Measurements from ENCODE around the gene SMTN. TPM values are rescaled to one million over a fixed set of nuclear protein-coding genes. Genes with fewer than 3 reads are reported as not detected.
A peak's percentile ranks its signal among the peaks of the same experiment; 100 is the strongest.

Gene SMTN
- polyA plus RNA-seq (2012; ENCODE audit: missing spikeins): 4.5 TPM

- peak; percentile 86 for DNase-seq (ENCODE audit: insufficient read length)
- FAIRE-seq: peak; percentile 99
- TF ChIP-seq POLR2AphosphoS5 (IDR thresholded peaks at IDR 0.05; ENCODE audit: low read depth, low read length): peak; percentile 72
- peak; percentile 83 for TF ChIP-seq POLR2A (IDR thresholded peaks at IDR 0.05; ENCODE audit: low read depth, low read length)
- TF ChIP-seq TAF1 (IDR thresholded peaks at IDR 0.05; ENCODE audit: borderline replicate concordance, low read depth, low read length): peak; percentile 67; the same call in 1 of the 2 replicates
Measured at GRCh38 chr22:31080848-31081649, at the start of gene SMTN. Gene SMTN, plus strand, starts transcription at chr22:31081318. Its CDS starts 1,941 bp downstream, at chr22:31083259.

- TF ChIP-seq POLR2AphosphoS5 (IDR thresholded peaks at IDR 0.05; ENCODE audit: low read depth, low read length): no peak
- no peak for TF ChIP-seq POLR2A (IDR thresholded peaks at IDR 0.05; ENCODE audit: low read depth, low read length)
- no peak for TF ChIP-seq TAF1 (IDR thresholded peaks at IDR 0.05; ENCODE audit: borderline replicate concordance, low read depth, low read length)
- DNase-seq (ENCODE audit: insufficient read length) (no peak), FAIRE-seq (no peak)
Measured at GRCh38 chr22:31036671-31037550, 44.2 kb upstream of the SMTN start.

- no peak for DNase-seq (ENCODE audit: insufficient read length)
- no peak for FAIRE-seq
- TF ChIP-seq TAF1 (IDR thresholded peaks at IDR 0.05; ENCODE audit: borderline replicate concordance, low read depth, low read length) (no peak), POLR2A (IDR thresholded peaks at IDR 0.05; ENCODE audit: low read depth, low read length) (no peak), POLR2AphosphoS5 (IDR thresholded peaks at IDR 0.05; ENCODE audit: low read depth, low read length) (no peak)
Measured at GRCh38 chr22:31038686-31039085, 42.4 kb upstream of the SMTN start.

- FAIRE-seq (no peak), DNase-seq (ENCODE audit: insufficient read length) (no peak)
- TF ChIP-seq POLR2AphosphoS5 (IDR thresholded peaks at IDR 0.05; ENCODE audit: low read depth, low read length) (no peak), POLR2A (IDR thresholded peaks at IDR 0.05; ENCODE audit: low read depth, low read length) (no peak), TAF1 (IDR thresholded peaks at IDR 0.05; ENCODE audit: borderline replicate concordance, low read depth, low read length) (no peak)
Measured at GRCh38 chr22:31039393-31039792, 41.7 kb upstream of the SMTN start.

GRCh38 chr22:31040542-31041398, 40.3 kb upstream of the SMTN start:
- FAIRE-seq (no peak), DNase-seq (ENCODE audit: insufficient read length) (no peak)
- TF ChIP-seq POLR2AphosphoS5 (IDR thresholded peaks at IDR 0.05; ENCODE audit: low read depth, low read length) (no peak), POLR2A (IDR thresholded peaks at IDR 0.05; ENCODE audit: low read depth, low read length) (no peak), TAF1 (IDR thresholded peaks at IDR 0.05; ENCODE audit: borderline replicate concordance, low read depth, low read length) (no peak)

GRCh38 chr22:31044262-31044861, 36.8 kb upstream of the SMTN start:
- FAIRE-seq (no peak), DNase-seq (ENCODE audit: insufficient read length) (no peak)
- TF ChIP-seq TAF1 (IDR thresholded peaks at IDR 0.05; ENCODE audit: borderline replicate concordance, low read depth, low read length) (no peak), POLR2A (IDR thresholded peaks at IDR 0.05; ENCODE audit: low read depth, low read length) (no peak), POLR2AphosphoS5 (IDR thresholded peaks at IDR 0.05; ENCODE audit: low read depth, low read length) (no peak)

GRCh38 chr22:31045900-31046538, 35.1 kb upstream of the SMTN start:
- FAIRE-seq: no peak
- TF ChIP-seq TAF1 (IDR thresholded peaks at IDR 0.05; ENCODE audit: borderline replicate concordance, low read depth, low read length) (no peak), POLR2A (IDR thresholded peaks at IDR 0.05; ENCODE audit: low read depth, low read length) (no peak), POLR2AphosphoS5 (IDR thresholded peaks at IDR 0.05; ENCODE audit: low read depth, low read length) (no peak)
- DNase-seq (ENCODE audit: insufficient read length): no peak

GRCh38 chr22:31046539-31047226, 34.4 kb upstream of the SMTN start:
- FAIRE-seq (no peak), DNase-seq (ENCODE audit: insufficient read length) (no peak)
- TF ChIP-seq POLR2A (IDR thresholded peaks at IDR 0.05; ENCODE audit: low read depth, low read length) (no peak), TAF1 (IDR thresholded peaks at IDR 0.05; ENCODE audit: borderline replicate concordance, low read depth, low read length) (no peak), POLR2AphosphoS5 (IDR thresholded peaks at IDR 0.05; ENCODE audit: low read depth, low read length) (no peak)

- TF ChIP-seq TAF1 (IDR thresholded peaks at IDR 0.05; ENCODE audit: borderline replicate concordance, low read depth, low read length) (no peak), POLR2A (IDR thresholded peaks at IDR 0.05; ENCODE audit: low read depth, low read length) (no peak), POLR2AphosphoS5 (IDR thresholded peaks at IDR 0.05; ENCODE audit: low read depth, low read length) (no peak)
- no peak for FAIRE-seq
- DNase-seq (ENCODE audit: insufficient read length): no peak
Measured at GRCh38 chr22:31048570-31048969, 32.5 kb upstream of the SMTN start.
